ENCODE data around the gene CFAP74.

Gene CFAP74

DNA sequence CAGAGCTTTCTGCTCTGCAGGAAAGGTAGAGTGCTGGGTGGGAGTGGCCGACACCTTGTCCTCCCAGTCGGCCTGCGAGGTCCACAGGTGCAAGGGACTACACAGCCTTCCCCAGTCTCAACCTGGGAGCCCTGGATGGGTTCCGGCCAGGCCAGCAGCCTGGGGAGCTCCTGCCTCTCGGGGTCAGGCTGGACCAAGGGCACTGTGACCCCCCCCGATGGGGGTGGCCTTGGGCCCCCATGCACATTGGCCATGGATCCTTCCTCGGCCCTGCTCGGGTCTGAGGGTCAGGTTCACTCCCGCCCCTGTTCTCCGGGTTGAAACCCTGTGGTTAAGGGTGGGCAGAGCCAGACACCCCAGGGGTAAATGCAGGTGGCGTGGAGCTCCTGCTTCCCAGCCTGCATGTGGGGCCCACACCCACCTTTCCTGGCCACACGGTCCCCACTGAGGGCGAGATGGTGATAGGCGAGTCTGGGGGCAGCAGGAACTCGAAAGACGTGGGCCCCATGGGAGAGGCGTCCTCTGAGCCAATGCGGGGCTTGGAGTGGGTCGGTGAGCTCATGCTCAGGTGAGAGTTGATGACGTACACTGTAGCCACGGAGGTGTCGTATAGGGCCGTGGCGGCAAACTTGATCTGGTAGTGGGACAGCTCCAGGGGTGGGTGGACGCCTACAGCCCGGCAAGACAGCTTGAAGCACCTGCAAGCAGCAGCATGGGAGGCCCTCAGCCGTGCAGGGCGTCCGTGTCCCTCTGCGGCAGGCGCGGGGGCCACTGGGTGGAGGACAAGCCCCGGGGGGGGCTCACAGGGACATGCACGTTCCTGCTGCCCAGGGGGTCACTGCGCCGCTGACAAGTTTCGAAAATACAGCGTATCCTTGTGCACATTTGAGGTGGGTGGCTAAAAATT lies 73.7 kb downstream of the CFAP74 start:
- H3K36me3 ChIP-seq (ENCODE audit: control insufficient read depth in 1 of 2, insufficient read depth in 2 of 2, low read length in 2 of 2), result no peaks in the 10 kb centered on the region
- no peak overlapping the region for H3K18ac ChIP-seq (ENCODE audit: low read length)
- WGBS (ENCODE audit: extremely low coverage, insufficient coverage, insufficient read length), result no CpG with 5 or more reads among the region's 38 CpGs
- no peaks in the 10 kb centered on the region for H3K27me3 ChIP-seq (ENCODE audit: insufficient read depth, low read length)
- H4K12ac ChIP-seq (ENCODE audit: low read depth, low read length), result no peak overlapping the region
- no peak overlapping the region for H3K27ac ChIP-seq (ENCODE audit: low read depth, low read length)
- H3K4me1 ChIP-seq (ENCODE audit: control insufficient read depth in 1 of 2, insufficient read depth in 2 of 2, low read length in 2 of 2), result no peaks in the 10 kb centered on the region
- H2AFZ ChIP-seq (ENCODE audit: insufficient read depth, low read length, poor library complexity), result no peak overlapping the region
- no peak overlapping the region for H4K91ac ChIP-seq (ENCODE audit: low read depth, low read length)
- no peak overlapping the region for H4K8ac ChIP-seq (ENCODE audit: low read depth, low read length)
- no peak overlapping the region for H3K9ac ChIP-seq (ENCODE audit: low read length)
- H3K4me2 ChIP-seq (ENCODE audit: low read length), result no peak overlapping the region
- no peak overlapping the region for H2AK5ac ChIP-seq (ENCODE audit: low read length)
- no peak overlapping the region for H3K4me3 ChIP-seq (ENCODE audit: low read depth, low read length)
- no peaks in the 10 kb centered on the region for H3K79me2 ChIP-seq (ENCODE audit: control insufficient read depth, insufficient read depth, low read length, poor library complexity)
- H3K23ac ChIP-seq (ENCODE audit: low read length), result no peak overlapping the region
- no peak overlapping the region for H2BK5ac ChIP-seq (ENCODE audit: low read depth, low read length, poor library complexity)
- no peak overlapping the region for H3K14ac ChIP-seq (ENCODE audit: low read length)
- H3K79me1 ChIP-seq (ENCODE audit: low read length), result no peaks in the 10 kb centered on the region
- peaks cover 13% of the 10 kb centered on the region for H3K9me3 ChIP-seq (ENCODE audit: insufficient read depth, low read depth, low read length)
- no peak for DNase-seq
- no peak overlapping the region for H3K4ac ChIP-seq (ENCODE audit: low read depth, low read length)
- H2BK120ac ChIP-seq (ENCODE audit: insufficient read depth, low read length, poor library complexity), result no peak overlapping the region
- H2BK12ac ChIP-seq (ENCODE audit: low read length), result no peak overlapping the region

DNA sequence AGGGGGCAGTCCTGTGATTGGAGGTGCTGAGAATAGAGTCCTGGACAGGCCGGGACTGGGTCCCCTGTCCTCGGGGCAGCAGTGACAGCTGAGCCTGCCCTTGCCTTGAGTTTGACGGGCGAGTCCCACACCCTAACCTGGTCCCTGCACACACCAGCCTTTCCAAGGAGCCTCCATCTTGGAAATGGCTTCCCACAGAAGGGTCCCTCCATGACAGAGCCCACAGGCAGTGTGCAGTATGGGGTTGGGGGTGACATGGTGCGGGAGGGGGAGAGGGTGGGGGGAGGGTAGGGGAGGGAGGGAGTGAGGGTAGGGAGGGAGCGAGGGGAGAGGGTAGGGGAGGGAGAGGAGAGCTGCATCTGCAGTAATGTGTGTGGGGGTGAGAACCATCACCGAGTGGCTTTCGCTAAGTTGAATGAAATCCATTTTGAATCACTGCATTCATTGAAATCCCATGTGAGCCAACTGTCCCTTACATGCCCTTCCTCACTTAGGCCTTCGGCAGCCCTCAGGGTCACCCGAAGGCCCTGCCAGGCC lies 74.4 kb downstream of the CFAP74 start:
- H3K9ac ChIP-seq (ENCODE audit: low read length), result no peak overlapping the region
- H3K23ac ChIP-seq (ENCODE audit: low read length), result no peak overlapping the region
- no peak overlapping the region for H3K14ac ChIP-seq (ENCODE audit: low read length)
- no peak for DNase-seq
- H2BK5ac ChIP-seq (ENCODE audit: low read depth, low read length, poor library complexity), result no peak overlapping the region
- peaks cover 9% of the 10 kb centered on the region for H3K9me3 ChIP-seq (ENCODE audit: insufficient read depth, low read depth, low read length)
- no peak overlapping the region for H4K12ac ChIP-seq (ENCODE audit: low read depth, low read length)
- no peak overlapping the region for H3K4me2 ChIP-seq (ENCODE audit: low read length)
- no peaks in the 10 kb centered on the region for H3K27me3 ChIP-seq (ENCODE audit: insufficient read depth, low read length)
- H2BK12ac ChIP-seq (ENCODE audit: low read length), result no peak overlapping the region
- H3K18ac ChIP-seq (ENCODE audit: low read length), result no peak overlapping the region
- H2AK5ac ChIP-seq (ENCODE audit: low read length), result no peak overlapping the region
- no peak overlapping the region for H3K27ac ChIP-seq (ENCODE audit: low read depth, low read length)
- H3K79me2 ChIP-seq (ENCODE audit: control insufficient read depth, insufficient read depth, low read length, poor library complexity), result no peaks in the 10 kb centered on the region
- no peaks in the 10 kb centered on the region for H3K4me1 ChIP-seq (ENCODE audit: control insufficient read depth in 1 of 2, insufficient read depth in 2 of 2, low read length in 2 of 2)
- no peaks in the 10 kb centered on the region for H3K79me1 ChIP-seq (ENCODE audit: low read length)
- no peak overlapping the region for H4K91ac ChIP-seq (ENCODE audit: low read depth, low read length)
- no peak overlapping the region for H2AFZ ChIP-seq (ENCODE audit: insufficient read depth, low read length, poor library complexity)
- H3K4ac ChIP-seq (ENCODE audit: low read depth, low read length), result no peak overlapping the region
- no CpG with 5 or more reads among the region's 10 CpGs for WGBS (ENCODE audit: extremely low coverage, insufficient coverage, insufficient read length)
- no peaks in the 10 kb centered on the region for H3K36me3 ChIP-seq (ENCODE audit: control insufficient read depth in 1 of 2, insufficient read depth in 2 of 2, low read length in 2 of 2)
- H2BK120ac ChIP-seq (ENCODE audit: insufficient read depth, low read length, poor library complexity), result no peak overlapping the region
- H3K4me3 ChIP-seq (ENCODE audit: low read depth, low read length), result no peak overlapping the region
- no peak overlapping the region for H4K8ac ChIP-seq (ENCODE audit: low read depth, low read length)

DNA sequence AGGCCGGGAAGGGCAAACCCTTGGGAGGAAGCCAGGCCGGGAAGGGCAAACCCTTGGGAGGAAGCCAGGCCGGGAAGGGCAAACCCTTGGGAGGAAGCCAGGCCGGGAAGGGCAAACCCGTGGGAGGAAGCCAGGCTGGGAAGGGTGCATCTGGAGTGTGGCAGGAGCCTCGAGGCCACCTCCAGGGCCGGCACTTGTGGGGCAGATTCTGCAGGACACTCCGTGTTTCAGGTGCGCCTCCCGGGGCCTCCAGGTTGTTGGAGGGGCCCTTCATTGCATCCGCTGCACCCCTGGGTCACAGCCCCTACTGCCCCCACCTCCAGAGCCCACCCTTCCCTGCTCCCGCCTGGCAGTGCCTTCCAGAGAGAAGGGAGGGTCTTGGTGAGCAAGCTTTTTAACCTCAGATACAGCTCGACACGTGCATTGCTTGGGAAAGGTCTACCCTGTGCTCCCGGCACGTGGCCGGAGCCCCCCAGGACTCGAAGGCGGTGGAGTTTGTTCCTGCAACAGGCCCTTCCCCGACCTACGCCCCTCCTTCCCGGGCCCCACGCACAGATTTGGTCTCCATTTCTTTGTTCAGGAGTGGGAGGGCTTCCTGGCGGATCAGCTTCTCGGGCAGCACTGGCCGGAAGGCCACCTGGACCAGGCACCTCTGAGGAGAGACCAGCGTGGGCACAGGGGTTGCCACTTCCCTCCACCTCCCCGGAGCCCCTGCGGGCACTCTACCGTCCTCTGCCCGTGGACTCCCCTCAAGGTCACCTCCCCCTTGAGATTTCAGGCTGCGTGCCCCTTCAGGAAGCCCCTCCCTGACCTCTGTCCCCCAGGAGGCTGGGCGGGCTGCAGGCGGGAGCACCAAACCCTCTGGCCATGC lies 75.1 kb downstream of the CFAP74 start:
- Histone ChIP-seq H3K9me3 (ENCODE audit: insufficient read depth, low read depth, low read length) (peaks cover 7% of the 10 kb centered on the region), H4K8ac (ENCODE audit: low read depth, low read length) (no peak overlapping the region), H3K9ac (ENCODE audit: low read length) (no peak overlapping the region), H3K4me1 (ENCODE audit: control insufficient read depth in 1 of 2, insufficient read depth in 2 of 2, low read length in 2 of 2) (no peaks in the 10 kb centered on the region), H3K27ac (ENCODE audit: low read depth, low read length) (no peak overlapping the region), H2AK5ac (ENCODE audit: low read length) (no peak overlapping the region), H4K12ac (ENCODE audit: low read depth, low read length) (no peak overlapping the region), H3K79me1 (ENCODE audit: low read length) (no peaks in the 10 kb centered on the region), H3K79me2 (ENCODE audit: control insufficient read depth, insufficient read depth, low read length, poor library complexity) (no peaks in the 10 kb centered on the region), H2AFZ (ENCODE audit: insufficient read depth, low read length, poor library complexity) (no peak overlapping the region), H3K14ac (ENCODE audit: low read length) (no peak overlapping the region), H2BK12ac (ENCODE audit: low read length) (no peak overlapping the region), H3K36me3 (ENCODE audit: control insufficient read depth in 1 of 2, insufficient read depth in 2 of 2, low read length in 2 of 2) (no peaks in the 10 kb centered on the region), H2BK5ac (ENCODE audit: low read depth, low read length, poor library complexity) (no peak overlapping the region), H3K23ac (ENCODE audit: low read length) (no peak overlapping the region), H4K91ac (ENCODE audit: low read depth, low read length) (no peak overlapping the region), H3K4me2 (ENCODE audit: low read length) (no peak overlapping the region), H2BK120ac (ENCODE audit: insufficient read depth, low read length, poor library complexity) (no peak overlapping the region), H3K18ac (ENCODE audit: low read length) (no peak overlapping the region), H3K4ac (ENCODE audit: low read depth, low read length) (no peak overlapping the region), H3K27me3 (ENCODE audit: insufficient read depth, low read length) (no peaks in the 10 kb centered on the region), H3K4me3 (ENCODE audit: low read depth, low read length) (no peak overlapping the region)
- no CpG with 5 or more reads among the region's 34 CpGs for WGBS (ENCODE audit: extremely low coverage, insufficient coverage, insufficient read length)
- DNase-seq, result no peak

- H4K12ac ChIP-seq (ENCODE audit: low read depth, low read length), result no peak overlapping the region
- H2BK5ac ChIP-seq (ENCODE audit: low read depth, low read length, poor library complexity), result no peak overlapping the region
- H3K27ac ChIP-seq (ENCODE audit: low read depth, low read length), result no peak overlapping the region
- peaks cover 7% of the 10 kb centered on the region for H3K9me3 ChIP-seq (ENCODE audit: insufficient read depth, low read depth, low read length)
- H3K4me3 ChIP-seq (ENCODE audit: low read depth, low read length), result no peak overlapping the region
- H3K79me2 ChIP-seq (ENCODE audit: control insufficient read depth, insufficient read depth, low read length, poor library complexity), result no peaks in the 10 kb centered on the region
- H3K79me1 ChIP-seq (ENCODE audit: low read length), result no peaks in the 10 kb centered on the region
- no peak overlapping the region for H3K18ac ChIP-seq (ENCODE audit: low read length)
- H3K4me2 ChIP-seq (ENCODE audit: low read length), result no peak overlapping the region
- H3K9ac ChIP-seq (ENCODE audit: low read length), result no peak overlapping the region
- H2AFZ ChIP-seq (ENCODE audit: insufficient read depth, low read length, poor library complexity), result no peak overlapping the region
- H4K8ac ChIP-seq (ENCODE audit: low read depth, low read length), result no peak overlapping the region
- no peak overlapping the region for H3K23ac ChIP-seq (ENCODE audit: low read length)
- no peak overlapping the region for H2AK5ac ChIP-seq (ENCODE audit: low read length)
- H2BK12ac ChIP-seq (ENCODE audit: low read length), result no peak overlapping the region
- no peak overlapping the region for H3K4ac ChIP-seq (ENCODE audit: low read depth, low read length)
- no peaks in the 10 kb centered on the region for H3K36me3 ChIP-seq (ENCODE audit: control insufficient read depth in 1 of 2, insufficient read depth in 2 of 2, low read length in 2 of 2)
- no peak overlapping the region for H3K14ac ChIP-seq (ENCODE audit: low read length)
- no CpG with 5 or more reads among the region's 25 CpGs for WGBS (ENCODE audit: extremely low coverage, insufficient coverage, insufficient read length)
- H4K91ac ChIP-seq (ENCODE audit: low read depth, low read length), result no peak overlapping the region
- no peak overlapping the region for H2BK120ac ChIP-seq (ENCODE audit: insufficient read depth, low read length, poor library complexity)
- no peak for DNase-seq
- H3K27me3 ChIP-seq (ENCODE audit: insufficient read depth, low read length), result no peaks in the 10 kb centered on the region
- H3K4me1 ChIP-seq (ENCODE audit: control insufficient read depth in 1 of 2, insufficient read depth in 2 of 2, low read length in 2 of 2), result no peaks in the 10 kb centered on the region
Observed at GRCh38 chr1:1927751-1928150, 75.8 kb downstream of the CFAP74 start.

Data from trophoblast cell (in vitro differentiated cells and primary cell).